Measurements from ENCODE around the gene ITPKB. TPM values are rescaled to one million over a fixed set of nuclear protein-coding genes. Genes with fewer than 3 reads are reported as not detected.

The ITPKB gene
- total and polyA plus RNA-seq, 2 experiments from 2014 or later = 0.31 to 5.2 TPM

GRCh38 chr1:226665505-226666163, 73.4 kb downstream of the ITPKB start:
- Histone ChIP-seq H3F3A (replicated peaks; ENCODE audit: low read depth) (no peaks in the 10 kb centered on the region), H2AFZ (no peak overlapping the region), H3K4me1 (ENCODE audit: insufficient read depth) (peaks cover 23% of the 10 kb centered on the region), H3K27me3 (ENCODE audit: insufficient read depth) (no peaks in the 10 kb centered on the region), H3K4me3 (no peak overlapping the region), H3K9me2 (ENCODE audit: insufficient read depth) (no peaks in the 10 kb centered on the region), H4K20me1 (replicated peaks; ENCODE audit: insufficient read depth) (no peaks in the 10 kb centered on the region), H3K27ac (ENCODE audit: low read depth) (no peak overlapping the region), H3K79me2 (replicated peaks; ENCODE audit: insufficient read depth) (no peaks in the 10 kb centered on the region), H3K4me2 (no peak overlapping the region), H3K36me3 (ENCODE audit: insufficient read depth) (no peaks in the 10 kb centered on the region)
- no peaks in the 10 kb centered on the region for H3K9me3 Mint-ChIP-seq
- H3K36me3 Mint-ChIP-seq (ENCODE audit: low read depth) = no peaks in the 10 kb centered on the region
- peaks cover 69% of the 10 kb centered on the region for H3K4me1 Mint-ChIP-seq
- H3K27ac Mint-ChIP-seq = no peak overlapping the region
- peaks cover 5% of the 10 kb centered on the region for H3K27me3 Mint-ChIP-seq (ENCODE audit: insufficient read depth, low read depth, poor library complexity)
- no peak for ATAC-seq
- H3K4me3 Mint-ChIP-seq = no peak overlapping the region
- TF ChIP-seq ZNF114 (CRISPR knock-in tag; IDR thresholded peaks at IDR 0.05) = no peak
- TF ChIP-seq, protein P1, sequence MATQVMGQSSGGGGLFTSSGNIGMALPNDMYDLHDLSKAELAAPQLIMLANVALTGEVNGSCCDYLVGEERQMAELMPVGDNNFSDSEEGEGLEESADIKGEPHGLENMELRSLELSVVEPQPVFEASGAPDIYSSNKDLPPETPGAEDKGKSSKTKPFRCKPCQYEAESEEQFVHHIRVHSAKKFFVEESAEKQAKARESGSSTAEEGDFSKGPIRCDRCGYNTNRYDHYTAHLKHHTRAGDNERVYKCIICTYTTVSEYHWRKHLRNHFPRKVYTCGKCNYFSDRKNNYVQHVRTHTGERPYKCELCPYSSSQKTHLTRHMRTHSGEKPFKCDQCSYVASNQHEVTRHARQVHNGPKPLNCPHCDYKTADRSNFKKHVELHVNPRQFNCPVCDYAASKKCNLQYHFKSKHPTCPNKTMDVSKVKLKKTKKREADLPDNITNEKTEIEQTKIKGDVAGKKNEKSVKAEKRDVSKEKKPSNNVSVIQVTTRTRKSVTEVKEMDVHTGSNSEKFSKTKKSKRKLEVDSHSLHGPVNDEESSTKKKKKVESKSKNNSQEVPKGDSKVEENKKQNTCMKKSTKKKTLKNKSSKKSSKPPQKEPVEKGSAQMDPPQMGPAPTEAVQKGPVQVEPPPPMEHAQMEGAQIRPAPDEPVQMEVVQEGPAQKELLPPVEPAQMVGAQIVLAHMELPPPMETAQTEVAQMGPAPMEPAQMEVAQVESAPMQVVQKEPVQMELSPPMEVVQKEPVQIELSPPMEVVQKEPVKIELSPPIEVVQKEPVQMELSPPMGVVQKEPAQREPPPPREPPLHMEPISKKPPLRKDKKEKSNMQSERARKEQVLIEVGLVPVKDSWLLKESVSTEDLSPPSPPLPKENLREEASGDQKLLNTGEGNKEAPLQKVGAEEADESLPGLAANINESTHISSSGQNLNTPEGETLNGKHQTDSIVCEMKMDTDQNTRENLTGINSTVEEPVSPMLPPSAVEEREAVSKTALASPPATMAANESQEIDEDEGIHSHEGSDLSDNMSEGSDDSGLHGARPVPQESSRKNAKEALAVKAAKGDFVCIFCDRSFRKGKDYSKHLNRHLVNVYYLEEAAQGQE (IDR thresholded peaks at IDR 0.05; ENCODE audit: unreplicated experiment) = no peak
- TF ChIP-seq CREB1 (CRISPR knock-in tag; IDR thresholded peaks at IDR 0.05; ENCODE audit: low read depth) = no peak
- TF ChIP-seq, protein P2, sequence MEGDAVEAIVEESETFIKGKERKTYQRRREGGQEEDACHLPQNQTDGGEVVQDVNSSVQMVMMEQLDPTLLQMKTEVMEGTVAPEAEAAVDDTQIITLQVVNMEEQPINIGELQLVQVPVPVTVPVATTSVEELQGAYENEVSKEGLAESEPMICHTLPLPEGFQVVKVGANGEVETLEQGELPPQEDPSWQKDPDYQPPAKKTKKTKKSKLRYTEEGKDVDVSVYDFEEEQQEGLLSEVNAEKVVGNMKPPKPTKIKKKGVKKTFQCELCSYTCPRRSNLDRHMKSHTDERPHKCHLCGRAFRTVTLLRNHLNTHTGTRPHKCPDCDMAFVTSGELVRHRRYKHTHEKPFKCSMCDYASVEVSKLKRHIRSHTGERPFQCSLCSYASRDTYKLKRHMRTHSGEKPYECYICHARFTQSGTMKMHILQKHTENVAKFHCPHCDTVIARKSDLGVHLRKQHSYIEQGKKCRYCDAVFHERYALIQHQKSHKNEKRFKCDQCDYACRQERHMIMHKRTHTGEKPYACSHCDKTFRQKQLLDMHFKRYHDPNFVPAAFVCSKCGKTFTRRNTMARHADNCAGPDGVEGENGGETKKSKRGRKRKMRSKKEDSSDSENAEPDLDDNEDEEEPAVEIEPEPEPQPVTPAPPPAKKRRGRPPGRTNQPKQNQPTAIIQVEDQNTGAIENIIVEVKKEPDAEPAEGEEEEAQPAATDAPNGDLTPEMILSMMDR (conservative IDR thresholded peaks at IDR 0.05; ENCODE audit: low read depth in 2 of 2) = no peak
- TF ChIP-seq STAT1 (IDR thresholded peaks at IDR 0.05; ENCODE audit: unreplicated experiment) = no peak
- TF ChIP-seq, protein P3, sequence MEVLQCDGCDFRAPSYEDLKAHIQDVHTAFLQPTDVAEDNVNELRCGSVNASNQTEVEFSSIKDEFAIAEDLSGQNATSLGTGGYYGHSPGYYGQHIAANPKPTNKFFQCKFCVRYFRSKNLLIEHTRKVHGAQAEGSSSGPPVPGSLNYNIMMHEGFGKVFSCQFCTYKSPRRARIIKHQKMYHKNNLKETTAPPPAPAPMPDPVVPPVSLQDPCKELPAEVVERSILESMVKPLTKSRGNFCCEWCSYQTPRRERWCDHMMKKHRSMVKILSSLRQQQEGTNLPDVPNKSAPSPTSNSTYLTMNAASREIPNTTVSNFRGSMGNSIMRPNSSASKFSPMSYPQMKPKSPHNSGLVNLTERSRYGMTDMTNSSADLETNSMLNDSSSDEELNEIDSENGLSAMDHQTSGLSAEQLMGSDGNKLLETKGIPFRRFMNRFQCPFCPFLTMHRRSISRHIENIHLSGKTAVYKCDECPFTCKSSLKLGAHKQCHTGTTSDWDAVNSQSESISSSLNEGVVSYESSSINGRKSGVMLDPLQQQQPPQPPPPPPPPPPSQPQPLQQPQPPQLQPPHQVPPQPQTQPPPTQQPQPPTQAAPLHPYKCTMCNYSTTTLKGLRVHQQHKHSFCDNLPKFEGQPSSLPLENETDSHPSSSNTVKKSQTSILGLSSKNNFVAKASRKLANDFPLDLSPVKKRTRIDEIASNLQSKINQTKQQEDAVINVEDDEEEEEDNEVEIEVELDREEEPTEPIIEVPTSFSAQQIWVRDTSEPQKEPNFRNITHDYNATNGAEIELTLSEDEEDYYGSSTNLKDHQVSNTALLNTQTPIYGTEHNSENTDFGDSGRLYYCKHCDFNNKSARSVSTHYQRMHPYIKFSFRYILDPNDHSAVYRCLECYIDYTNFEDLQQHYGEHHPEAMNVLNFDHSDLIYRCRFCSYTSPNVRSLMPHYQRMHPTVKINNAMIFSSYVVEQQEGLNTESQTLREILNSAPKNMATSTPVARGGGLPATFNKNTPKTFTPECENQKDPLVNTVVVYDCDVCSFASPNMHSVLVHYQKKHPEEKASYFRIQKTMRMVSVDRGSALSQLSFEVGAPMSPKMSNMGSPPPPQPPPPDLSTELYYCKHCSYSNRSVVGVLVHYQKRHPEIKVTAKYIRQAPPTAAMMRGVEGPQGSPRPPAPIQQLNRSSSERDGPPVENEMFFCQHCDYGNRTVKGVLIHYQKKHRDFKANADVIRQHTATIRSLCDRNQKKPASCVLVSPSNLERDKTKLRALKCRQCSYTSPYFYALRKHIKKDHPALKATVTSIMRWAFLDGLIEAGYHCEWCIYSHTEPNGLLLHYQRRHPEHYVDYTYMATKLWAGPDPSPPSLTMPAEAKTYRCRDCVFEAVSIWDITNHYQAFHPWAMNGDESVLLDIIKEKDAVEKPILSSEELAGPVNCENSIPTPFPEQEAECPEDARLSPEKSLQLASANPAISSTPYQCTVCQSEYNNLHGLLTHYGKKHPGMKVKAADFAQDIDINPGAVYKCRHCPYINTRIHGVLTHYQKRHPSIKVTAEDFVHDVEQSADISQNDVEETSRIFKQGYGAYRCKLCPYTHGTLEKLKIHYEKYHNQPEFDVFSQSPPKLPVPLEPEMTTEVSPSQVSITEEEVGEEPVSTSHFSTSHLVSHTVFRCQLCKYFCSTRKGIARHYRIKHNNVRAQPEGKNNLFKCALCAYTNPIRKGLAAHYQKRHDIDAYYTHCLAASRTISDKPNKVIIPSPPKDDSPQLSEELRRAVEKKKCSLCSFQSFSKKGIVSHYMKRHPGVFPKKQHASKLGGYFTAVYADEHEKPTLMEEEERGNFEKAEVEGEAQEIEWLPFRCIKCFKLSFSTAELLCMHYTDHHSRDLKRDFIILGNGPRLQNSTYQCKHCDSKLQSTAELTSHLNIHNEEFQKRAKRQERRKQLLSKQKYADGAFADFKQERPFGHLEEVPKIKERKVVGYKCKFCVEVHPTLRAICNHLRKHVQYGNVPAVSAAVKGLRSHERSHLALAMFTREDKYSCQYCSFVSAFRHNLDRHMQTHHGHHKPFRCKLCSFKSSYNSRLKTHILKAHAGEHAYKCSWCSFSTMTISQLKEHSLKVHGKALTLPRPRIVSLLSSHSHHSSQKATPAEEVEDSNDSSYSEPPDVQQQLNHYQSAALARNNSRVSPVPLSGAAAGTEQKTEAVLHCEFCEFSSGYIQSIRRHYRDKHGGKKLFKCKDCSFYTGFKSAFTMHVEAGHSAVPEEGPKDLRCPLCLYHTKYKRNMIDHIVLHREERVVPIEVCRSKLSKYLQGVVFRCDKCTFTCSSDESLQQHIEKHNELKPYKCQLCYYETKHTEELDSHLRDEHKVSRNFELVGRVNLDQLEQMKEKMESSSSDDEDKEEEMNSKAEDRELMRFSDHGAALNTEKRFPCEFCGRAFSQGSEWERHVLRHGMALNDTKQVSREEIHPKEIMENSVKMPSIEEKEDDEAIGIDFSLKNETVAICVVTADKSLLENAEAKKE (CRISPR knock-in tag; IDR thresholded peaks at IDR 0.05) = no peak
- no peak for TF ChIP-seq POLR2AphosphoS5 (IDR thresholded peaks at IDR 0.05; ENCODE audit: low read depth)
- TF ChIP-seq ZNF331 (CRISPR knock-in tag; IDR thresholded peaks at IDR 0.05; ENCODE audit: low read depth) = no peak
- no peak for TF ChIP-seq EZH2phosphoT487 (IDR thresholded peaks at IDR 0.05; ENCODE audit: unreplicated experiment)
- no peak for TF ChIP-seq EZH2 (IDR thresholded peaks at IDR 0.05; ENCODE audit: low read depth, unreplicated experiment)
- TF ChIP-seq NANOG (IDR thresholded peaks at IDR 0.05; ENCODE audit: borderline replicate concordance) = no peak
- no peak for TF ChIP-seq JUNB (IDR thresholded peaks at IDR 0.05; ENCODE audit: unreplicated experiment)
- TF ChIP-seq, protein P4, sequence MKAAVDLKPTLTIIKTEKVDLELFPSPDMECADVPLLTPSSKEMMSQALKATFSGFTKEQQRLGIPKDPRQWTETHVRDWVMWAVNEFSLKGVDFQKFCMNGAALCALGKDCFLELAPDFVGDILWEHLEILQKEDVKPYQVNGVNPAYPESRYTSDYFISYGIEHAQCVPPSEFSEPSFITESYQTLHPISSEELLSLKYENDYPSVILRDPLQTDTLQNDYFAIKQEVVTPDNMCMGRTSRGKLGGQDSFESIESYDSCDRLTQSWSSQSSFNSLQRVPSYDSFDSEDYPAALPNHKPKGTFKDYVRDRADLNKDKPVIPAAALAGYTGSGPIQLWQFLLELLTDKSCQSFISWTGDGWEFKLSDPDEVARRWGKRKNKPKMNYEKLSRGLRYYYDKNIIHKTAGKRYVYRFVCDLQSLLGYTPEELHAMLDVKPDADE (IDR thresholded peaks at IDR 0.05) = no peak
- no peak for DNase-seq (ENCODE audit: low spot score)

Measured in GM23338 (cell line).